HCT116 (cell line): ENCODE measurements around the gene DOCK1. TPM values are rescaled to one million over a fixed set of nuclear protein-coding genes. Genes with fewer than 3 reads are reported as not detected.

Experiments used
- ATAC-seq: fragments of 200-7000 bp; cut with Tn5 transposase; 2 replicates; pipeline ENCODE4 v1.9.1; 2020; ENCODE audit warnings: mild to moderate bottlenecking, moderate library complexity
- BruUV-seq: library from RNA; stranded (reverse); fragments of 400-500 nt; replicated peaks from 2 replicates; lab custom pipeline; 2021; lab: Mats Ljungman, UMichigan
- CTCF ChIA-PET: fragments of 300-600 bp; sonication (Branson Sonifier 250); formaldehyde crosslinking; loops from one replicate; lab custom pipeline; 2021; ENCODE audit warnings: antibody characterized with exemption; lab: Charles Lee
- POLR2A ChIA-PET: fragments of 300-600, 350-600 bp; sonication (Branson Sonifier 250); formaldehyde crosslinking; loops from one replicate; lab custom pipeline; 2021; ENCODE audit warnings: antibody characterized with exemption; lab: Charles Lee
- RAD21 ChIA-PET, 2 experiments: fragments of 300-600 bp; sonication (Branson Sonifier 250); formaldehyde crosslinking; loops; one replicate each; lab custom pipeline; 2023; ENCODE audit warnings: low total read pairs in 2 of 2; ENCODE audit not compliant: uncharacterized antibody in 2 of 2, unreplicated experiment in 2 of 2, low non-redundant PET in 1 of 2; lab: Charles Lee
- DNase-seq: peaks from one replicate; pipeline ENCODE4 v3.0.0-alpha.2; 2010; ENCODE audit warnings: low read depth, low spot score
- H2AFZ ChIP-seq: fragments of 200-600 bp; shearing (Covaris generic), sonication (generic); 2 replicates; pipeline ENCODE4 v1.6.1; 2017; ENCODE audit warnings: low read depth, mixed run types, mixed read lengths, antibody characterized with exemption, low read length; ENCODE audit not compliant: poor library complexity, severe bottlenecking
- H3K27ac ChIP-seq: 2 replicates; pipeline ENCODE4 v1.5.1; 2012; ENCODE audit warnings: low read depth, low read length
- H3K27me3 ChIP-seq: fragments of 200-600 bp; sonication (generic); 2 replicates; pipeline ENCODE4 v1.6.1; 2016; ENCODE audit warnings: mixed run types, low read length, mixed read lengths; ENCODE audit not compliant: insufficient read depth
- H3K36me3 ChIP-seq, 2 experiments: fragments of 200-500 bp in 1 of 2; fragments of 200-600 bp in 1 of 2; sonication (Bioruptor generic) in 1 of 2; sonication (generic) in 1 of 2; 2 replicates each; pipeline versions ENCODE4 v1.5.1 to v1.6.1; 2014 to 2016; ENCODE audit warnings: low read length in 2 of 2, inconsistent platforms in 1 of 2, mixed read lengths in 1 of 2, mixed run types in 1 of 2; ENCODE audit not compliant: insufficient read depth in 2 of 2, control insufficient read depth in 1 of 2
- H3K4me1 ChIP-seq, 2 experiments: fragments of 200-600 bp in 1 of 2; sonication (generic) in 1 of 2; 2 replicates each; pipeline versions ENCODE4 v1.5.1 to v1.6.1; 2012 to 2017; ENCODE audit warnings: low read length in 2 of 2, inconsistent platforms in 1 of 2, mild to moderate bottlenecking in 1 of 2, mixed read lengths in 1 of 2, mixed run types in 1 of 2, moderate library complexity in 1 of 2; ENCODE audit not compliant: insufficient read depth in 2 of 2, control insufficient read depth in 1 of 2
- H3K4me2 ChIP-seq: fragments of 200-600 bp; sonication (generic); 2 replicates; pipeline ENCODE4 v1.6.1; 2017; ENCODE audit warnings: mixed run types, low read length, mixed read lengths
- H3K4me3 ChIP-seq, 2 experiments: fragments of 200-600 bp in 1 of 2; sonication (generic) in 1 of 2; replicated peaks in 1 of 2; 2 replicates each; pipeline ENCODE4 v1.5.1; 2011 to 2016; ENCODE audit warnings: low read length in 2 of 2, control low read depth in 1 of 2, low read depth in 1 of 2, mild to moderate bottlenecking in 1 of 2, mixed read lengths in 1 of 2, mixed run types in 1 of 2
- H3K79me2 ChIP-seq: fragments of 200-600 bp; sonication (generic); 2 replicates; pipeline ENCODE4 v1.6.1; 2017; ENCODE audit warnings: mild to moderate bottlenecking, mixed run types, low read length, moderate library complexity, mixed read lengths; ENCODE audit not compliant: insufficient read depth
- H3K9ac ChIP-seq: fragments of 200-600 bp; sonication (generic); 2 replicates; pipeline ENCODE4 v1.6.1; 2016; ENCODE audit warnings: low read length, mixed read lengths
- H3K9me2 ChIP-seq: fragments of 200-600 bp; sonication (generic), shearing (Covaris generic); 2 replicates; pipeline ENCODE4 v1.6.1; 2017; ENCODE audit warnings: mixed run types, mild to moderate bottlenecking, moderate library complexity; ENCODE audit not compliant: insufficient read depth
- H3K9me3 ChIP-seq, 2 experiments: fragments of 200-500 bp in 1 of 2; fragments of 200-600 bp in 1 of 2; sonication (Bioruptor generic) in 1 of 2; sonication (generic) in 1 of 2; 2 replicates each; pipeline ENCODE4 v1.6.1; 2014 to 2017; ENCODE audit warnings: low read length in 2 of 2, mixed read lengths in 2 of 2, inconsistent platforms in 1 of 2, low read depth in 1 of 2, mild to moderate bottlenecking in 1 of 2, mixed run types in 1 of 2, moderate library complexity in 1 of 2; ENCODE audit not compliant: control insufficient read depth in 1 of 2, insufficient read depth in 1 of 2
- H4K20me1 ChIP-seq: fragments of 200-600 bp; sonication (generic), shearing (Covaris generic); 2 replicates; pipeline ENCODE4 v1.6.1; 2017; ENCODE audit warnings: mixed run types, mild to moderate bottlenecking, moderate library complexity; ENCODE audit not compliant: insufficient read depth
- ATF3 ChIP-seq: IDR thresholded peaks from 2 replicates; pipeline ENCODE4 v1.6.1; 2012
- CBX3 ChIP-seq: IDR thresholded peaks from 2 replicates; pipeline ENCODE4 v1.6.1; 2012; ENCODE audit warnings: low read depth
- ELF1 ChIP-seq: IDR thresholded peaks from 2 replicates; pipeline ENCODE4 v1.6.1; 2012; ENCODE audit warnings: low read depth, borderline replicate concordance
- EZH2 ChIP-seq: fragments of 200-600 bp; sonication (generic); IDR thresholded peaks from 2 replicates; pipeline ENCODE4 v1.6.1; 2017; ENCODE audit warnings: antibody characterized with exemption, mixed run types
- FOSL1 ChIP-seq: IDR thresholded peaks from 2 replicates; pipeline ENCODE4 v1.6.1; 2012; ENCODE audit warnings: low read depth
- POLR2A ChIP-seq: IDR thresholded peaks from 2 replicates; pipeline ENCODE4 v1.7.0; 2011; ENCODE audit warnings: borderline replicate concordance; ENCODE audit not compliant: insufficient read depth, insufficient read length; ENCODE audit errors: extremely low read depth
- POLR2AphosphoS5 ChIP-seq: IDR thresholded peaks from 2 replicates; pipeline ENCODE4 v1.6.1; 2011; ENCODE audit warnings: mild to moderate bottlenecking, low read depth, low read length, moderate library complexity
- RAD21 ChIP-seq: IDR thresholded peaks from 2 replicates; pipeline ENCODE4 v1.6.1; 2012; ENCODE audit warnings: low read depth, mild to moderate bottlenecking
- SIN3A ChIP-seq: IDR thresholded peaks from 2 replicates; pipeline ENCODE4 v1.6.1; 2012; ENCODE audit warnings: low read depth
- SP1 ChIP-seq: IDR thresholded peaks from 2 replicates; pipeline ENCODE4 v1.6.1; 2012; ENCODE audit warnings: low read depth
- TCF7L2 ChIP-seq: IDR thresholded peaks from 2 replicates; pipeline ENCODE4 v1.7.0; 2011; ENCODE audit warnings: borderline replicate concordance, inconsistent platforms; ENCODE audit not compliant: insufficient read depth, insufficient read length; ENCODE audit errors: extremely low read depth
- YY1 ChIP-seq: IDR thresholded peaks from 2 replicates; pipeline ENCODE4 v1.6.1; 2011; ENCODE audit warnings: low read length, low read depth, moderate library complexity, mild to moderate bottlenecking; ENCODE audit not compliant: insufficient replicate concordance; ENCODE audit errors: extremely low read depth
- ZFX ChIP-seq: fragments of 450-650 bp; IDR thresholded peaks from 2 replicates; pipeline ENCODE4 v1.6.1; 2017
- ZNF274 ChIP-seq: fragments of 200-500 bp; sonication (Bioruptor generic); IDR thresholded peaks from 2 replicates; pipeline ENCODE4 v1.6.1; 2014; ENCODE audit warnings: mild to moderate bottlenecking, low read depth, low read length, inconsistent platforms
- intact Hi-C: fragments of 100-400 bp; cut with micrococcal nuclease; formaldehyde crosslinking; loops from 2 replicates; pipeline ENCODE4 v1.10.0; 2022
- total RNA-seq: library from RNA; stranded (reverse); gene quantifications from one replicate; pipeline ENCODE4 v1.2.1, GENCODE V29; 2021; ENCODE audit not compliant: unreplicated experiment
- TF ChIP-seq, protein P1 (sequence below), 3 experiments: fragments of 200-600 bp in 1 of 3; sonication (generic) in 1 of 3; IDR thresholded peaks in 2 of 3; conservative IDR thresholded peaks in 1 of 3; 2 replicates each; pipeline ENCODE4 v1.5.1; 2012 to 2017; ENCODE audit warnings: low read depth in 2 of 3, low read length in 2 of 3, antibody characterized with exemption in 1 of 3, borderline replicate concordance in 1 of 3, control low read depth in 1 of 3, mild to moderate bottlenecking in 1 of 3, mixed read lengths in 1 of 3, mixed run types in 1 of 3, moderate library complexity in 1 of 3; ENCODE audit not compliant: insufficient read depth in 1 of 3
- TF ChIP-seq, protein P2 (sequence below): IDR thresholded peaks from 2 replicates; pipeline ENCODE4 v1.6.1; 2012

Gene DOCK1
- total RNA-seq, 1 experiment from 2014 or later, result 46.5 TPM

- RAD21 ChIA-PET, result no interaction called here
- no TSS peak for BruUV-seq
- intact Hi-C loops, result no loop called here
- H3K27ac ChIP-seq, result no peak overlapping the region
- no peak overlapping the region for H2AFZ ChIP-seq
- no peak overlapping the region for H3K4me2 ChIP-seq
- TF ChIP-seq YY1, result no peak
- no peak for TF ChIP-seq ZNF274
- TF ChIP-seq, protein P1, sequence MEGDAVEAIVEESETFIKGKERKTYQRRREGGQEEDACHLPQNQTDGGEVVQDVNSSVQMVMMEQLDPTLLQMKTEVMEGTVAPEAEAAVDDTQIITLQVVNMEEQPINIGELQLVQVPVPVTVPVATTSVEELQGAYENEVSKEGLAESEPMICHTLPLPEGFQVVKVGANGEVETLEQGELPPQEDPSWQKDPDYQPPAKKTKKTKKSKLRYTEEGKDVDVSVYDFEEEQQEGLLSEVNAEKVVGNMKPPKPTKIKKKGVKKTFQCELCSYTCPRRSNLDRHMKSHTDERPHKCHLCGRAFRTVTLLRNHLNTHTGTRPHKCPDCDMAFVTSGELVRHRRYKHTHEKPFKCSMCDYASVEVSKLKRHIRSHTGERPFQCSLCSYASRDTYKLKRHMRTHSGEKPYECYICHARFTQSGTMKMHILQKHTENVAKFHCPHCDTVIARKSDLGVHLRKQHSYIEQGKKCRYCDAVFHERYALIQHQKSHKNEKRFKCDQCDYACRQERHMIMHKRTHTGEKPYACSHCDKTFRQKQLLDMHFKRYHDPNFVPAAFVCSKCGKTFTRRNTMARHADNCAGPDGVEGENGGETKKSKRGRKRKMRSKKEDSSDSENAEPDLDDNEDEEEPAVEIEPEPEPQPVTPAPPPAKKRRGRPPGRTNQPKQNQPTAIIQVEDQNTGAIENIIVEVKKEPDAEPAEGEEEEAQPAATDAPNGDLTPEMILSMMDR (IDR thresholded peaks at IDR 0.05 in 2 of 3, conservative IDR thresholded peaks at IDR 0.05 in 1 of 3; ENCODE audit: borderline replicate concordance in 1 of 3, insufficient read depth in 1 of 3, low read depth in 2 of 3, low read length in 2 of 3), result no peak
- no peak for TF ChIP-seq EZH2
- TF ChIP-seq SIN3A, result no peak
- TF ChIP-seq ATF3, result no peak
- no peak for TF ChIP-seq CBX3
- TF ChIP-seq TCF7L2, result no peak
- no peak for TF ChIP-seq FOSL1
- no peak for TF ChIP-seq SP1
- no peak for TF ChIP-seq ZFX
- TF ChIP-seq RAD21, result no peak
- TF ChIP-seq POLR2AphosphoS5, result no peak
- TF ChIP-seq ELF1, result no peak
- no peak for TF ChIP-seq POLR2A
- TF ChIP-seq, protein P2, sequence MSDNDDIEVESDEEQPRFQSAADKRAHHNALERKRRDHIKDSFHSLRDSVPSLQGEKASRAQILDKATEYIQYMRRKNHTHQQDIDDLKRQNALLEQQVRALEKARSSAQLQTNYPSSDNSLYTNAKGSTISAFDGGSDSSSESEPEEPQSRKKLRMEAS, result no peak
- H3K9me3 ChIP-seq, result peaks cover 6 to 17% of the 10 kb centered on the region in 2 experiments; a peak in 3 of 4 replicates
- no peaks in the 10 kb centered on the region for H4K20me1 ChIP-seq
- POLR2A ChIA-PET, result no interaction called here
- no peak overlapping the region for H3K4me3 ChIP-seq
- no peaks in the 10 kb centered on the region for H3K27me3 ChIP-seq
- DNase-seq (no peak), ATAC-seq (no peak)
- H3K36me3 ChIP-seq, result no peaks in the 10 kb centered on the region
- H3K9me2 ChIP-seq, result no peaks in the 10 kb centered on the region
- no peak overlapping the region for H3K9ac ChIP-seq
- H3K79me2 ChIP-seq, result peaks cover 69% of the 10 kb centered on the region
- CTCF ChIA-PET, result no interaction called here
- no peaks in the 10 kb centered on the region; a peak in 1 of 4 replicates for H3K4me1 ChIP-seq
Measured at GRCh38 chr10:126956712-126957108, 51.5 kb downstream of the DOCK1 start.
